WTC11 (cell line): ENCODE data around the gene MAP7. TPM values are rescaled to one million over a fixed set of nuclear protein-coding genes. Genes with fewer than 3 reads are reported as not detected.
A peak's percentile ranks its signal among the peaks of the same experiment; 100 is the strongest.

Source experiments
- ATAC-seq: fragments of 200-7000 bp; cut with Tn5 transposase; 2 replicates; pipeline ENCODE4 v1.10.0; 2021; ENCODE audit warnings: mild to moderate bottlenecking, moderate library complexity
- CTCF ChIA-PET: fragments of 300-600 bp; sonication (Branson Sonifier 250); formaldehyde crosslinking; loops from one replicate; lab custom pipeline; 2021; ENCODE audit warnings: antibody characterized with exemption; lab: Charles Lee
- POLR2A ChIA-PET: fragments of 350-600 bp; sonication (Branson Sonifier 250); formaldehyde crosslinking; loops from one replicate; lab custom pipeline; 2021; ENCODE audit warnings: antibody characterized with exemption; lab: Charles Lee
- DNase-seq: peaks from one replicate; pipeline ENCODE4 v3.0.0; 2021; ENCODE audit warnings: low spot score
- H3K27ac Mint-ChIP-seq: 2 replicates; pipeline ENCODE4 v1.8.0; 2021; ENCODE audit warnings: mixed read lengths
- H3K27me3 Mint-ChIP-seq: 2 replicates; pipeline ENCODE4 v1.8.0; 2021; ENCODE audit warnings: low read depth, mild to moderate bottlenecking, moderate library complexity, mixed read lengths
- H3K36me3 Mint-ChIP-seq: 2 replicates; pipeline ENCODE4 v1.8.0; 2021; ENCODE audit warnings: mixed read lengths
- H3K4me1 Mint-ChIP-seq: 2 replicates; pipeline ENCODE4 v1.8.0; 2022; ENCODE audit warnings: mixed read lengths
- H3K4me3 Mint-ChIP-seq: 2 replicates; pipeline ENCODE4 v1.8.0; 2021; ENCODE audit warnings: mild to moderate bottlenecking, moderate library complexity, mixed read lengths
- H3K9me3 Mint-ChIP-seq: 2 replicates; pipeline ENCODE4 v1.8.0; 2021; ENCODE audit warnings: mixed read lengths
- CREM ChIP-seq: sonication (generic); formaldehyde crosslinking; IDR thresholded peaks from 2 replicates; pipeline ENCODE4 v1.8.1; 2022; ENCODE audit warnings: mild to moderate bottlenecking, missing genetic modification reagents, moderate library complexity
- ETV6 ChIP-seq: sonication (generic); formaldehyde crosslinking; IDR thresholded peaks from 2 replicates; pipeline ENCODE4 v1.8.1; 2022; ENCODE audit warnings: mild to moderate bottlenecking, missing genetic modification reagents
- FOXJ3 ChIP-seq: sonication (generic); formaldehyde crosslinking; IDR thresholded peaks from 2 replicates; pipeline ENCODE4 v1.9.0; 2021; ENCODE audit warnings: missing genetic modification reagents, mild to moderate bottlenecking, borderline replicate concordance
- FOXK1 ChIP-seq: sonication (generic); formaldehyde crosslinking; IDR thresholded peaks from 2 replicates; pipeline ENCODE4 v1.8.0; 2022; ENCODE audit warnings: mild to moderate bottlenecking, moderate library complexity, missing genetic modification reagents
- GABPB1 ChIP-seq: sonication (generic); formaldehyde crosslinking; IDR thresholded peaks from 2 replicates; pipeline ENCODE4 v1.8.1; 2023; ENCODE audit warnings: mild to moderate bottlenecking, missing genetic modification reagents
- HMGA2 ChIP-seq: fragments of 250-450 bp; sonication (Bioruptor Pico); IDR thresholded peaks from 2 replicates; pipeline ENCODE4 v1.4.0; 2021; ENCODE audit warnings: mild to moderate bottlenecking, moderate library complexity
- IRF2 ChIP-seq: sonication (generic); formaldehyde crosslinking; IDR thresholded peaks from 2 replicates; pipeline ENCODE4 v1.8.0; 2022; ENCODE audit warnings: low read depth, missing genetic modification reagents, borderline replicate concordance
- JUN ChIP-seq: sonication (generic); formaldehyde crosslinking; IDR thresholded peaks from 2 replicates; pipeline ENCODE4 v1.8.0; 2023; ENCODE audit warnings: mild to moderate bottlenecking, missing genetic modification reagents
- KAT7 ChIP-seq: sonication (generic); formaldehyde crosslinking; IDR thresholded peaks from 2 replicates; pipeline ENCODE4 v1.8.1; 2023; ENCODE audit warnings: missing genetic modification reagents, mild to moderate bottlenecking, borderline replicate concordance
- MAX ChIP-seq: sonication (generic); formaldehyde crosslinking; IDR thresholded peaks from 2 replicates; pipeline ENCODE4 v1.8.0; 2022; ENCODE audit warnings: mild to moderate bottlenecking, missing genetic modification reagents
- MXD4 ChIP-seq: fragments of 250-450 bp; sonication (Bioruptor Pico); IDR thresholded peaks from 2 replicates; pipeline ENCODE4 v1.8.0; 2021; ENCODE audit warnings: mild to moderate bottlenecking, moderate library complexity, borderline replicate concordance
- RELA ChIP-seq: sonication (generic); formaldehyde crosslinking; IDR thresholded peaks from 2 replicates; pipeline ENCODE4 v1.8.1; 2022; ENCODE audit warnings: missing genetic modification reagents, mild to moderate bottlenecking, borderline replicate concordance
- RORB ChIP-seq: fragments of 250-450 bp; sonication (Bioruptor Pico); IDR thresholded peaks from 2 replicates; pipeline ENCODE4 v1.9.0; 2021; ENCODE audit warnings: mild to moderate bottlenecking
- USF1 ChIP-seq: sonication (generic); formaldehyde crosslinking; IDR thresholded peaks from 2 replicates; pipeline ENCODE4 v1.8.0; 2022; ENCODE audit warnings: mild to moderate bottlenecking, missing genetic modification reagents
- ZBTB21 ChIP-seq: sonication (generic); formaldehyde crosslinking; IDR thresholded peaks from 2 replicates; pipeline ENCODE4 v1.8.1; 2023; ENCODE audit warnings: mild to moderate bottlenecking, missing genetic modification reagents, borderline replicate concordance
- ZNF219 ChIP-seq: sonication (generic); formaldehyde crosslinking; IDR thresholded peaks from 2 replicates; pipeline ENCODE4 v1.8.0; 2023; ENCODE audit warnings: missing genetic modification reagents, mild to moderate bottlenecking, borderline replicate concordance
- ZNF396 ChIP-seq: fragments of 250-450 bp; sonication (Bioruptor Pico); IDR thresholded peaks from 2 replicates; pipeline ENCODE4 v1.8.0; 2021; ENCODE audit warnings: mild to moderate bottlenecking, moderate library complexity, borderline replicate concordance
- ZNF512 ChIP-seq: sonication (generic); formaldehyde crosslinking; IDR thresholded peaks from 2 replicates; pipeline ENCODE4 v1.8.1; 2022; ENCODE audit warnings: missing genetic modification reagents, borderline replicate concordance
- ZSCAN18 ChIP-seq: fragments of 250-450 bp; sonication (Bioruptor Pico); IDR thresholded peaks from 2 replicates; pipeline ENCODE4 v2.1.2; 2022; ENCODE audit warnings: mild to moderate bottlenecking, moderate library complexity
- total RNA-seq: library from RNA; stranded (reverse); gene quantifications from 3 replicates; pipeline ENCODE4 v1.2.3, GENCODE V29; 2021
- TF ChIP-seq, protein P1 (sequence below): sonication (generic); formaldehyde crosslinking; IDR thresholded peaks from 2 replicates; pipeline ENCODE4 v1.8.1; 2023; ENCODE audit warnings: mild to moderate bottlenecking, missing genetic modification reagents, borderline replicate concordance
- TF ChIP-seq, protein P2 (sequence below): sonication (generic); formaldehyde crosslinking; IDR thresholded peaks from 2 replicates; pipeline ENCODE4 v1.8.1; 2022; ENCODE audit warnings: mild to moderate bottlenecking, missing genetic modification reagents, moderate library complexity, borderline replicate concordance
- TF ChIP-seq, protein P3 (sequence below): sonication (generic); formaldehyde crosslinking; IDR thresholded peaks from 2 replicates; pipeline ENCODE4 v1.8.0; 2022; ENCODE audit warnings: mild to moderate bottlenecking, missing genetic modification reagents

MAP7 gene
- total RNA-seq, 1 experiment from 2014 or later = 56.6 TPM

DNA sequence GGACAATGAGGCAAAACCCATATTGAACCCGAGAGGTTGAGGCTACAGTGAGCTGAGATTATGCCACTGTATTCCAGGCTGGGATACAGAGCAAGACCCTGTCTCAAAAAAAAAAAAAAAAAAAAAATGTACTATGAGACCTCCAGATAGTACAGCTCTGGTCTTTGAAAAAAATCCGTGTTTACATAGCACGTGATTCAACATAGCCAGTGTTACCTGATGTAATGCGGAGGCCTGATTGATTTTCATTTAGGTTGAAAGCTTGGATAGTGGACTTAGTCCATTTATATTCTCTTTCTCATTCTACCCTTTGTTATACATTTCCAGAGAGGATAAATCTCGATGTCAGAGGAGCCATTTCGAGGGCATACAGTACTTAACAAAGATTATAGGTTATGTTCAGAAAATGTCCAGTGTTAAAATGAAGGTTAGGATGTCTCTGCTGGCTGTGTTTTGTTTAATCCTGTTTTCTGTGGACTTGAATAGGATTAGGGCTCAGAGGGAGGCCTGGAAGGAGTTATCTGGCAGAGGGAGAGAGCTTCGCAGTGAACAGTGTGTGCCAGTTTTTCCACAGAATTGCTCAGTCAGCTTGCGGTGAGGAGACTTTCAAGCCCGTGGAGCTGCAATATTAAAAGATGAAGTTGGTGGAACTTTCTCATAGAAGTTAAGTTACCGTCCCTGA is 226.7 kb downstream of the MAP7 start:
- Mint-ChIP-seq H3K4me1 (no peaks in the 10 kb centered on the region), H3K36me3 (no peaks in the 10 kb centered on the region), H3K27me3 (no peaks in the 10 kb centered on the region), H3K9me3 (no peaks in the 10 kb centered on the region), H3K4me3 (no peak overlapping the region)
- POLR2A ChIA-PET = no interaction called here
- TF ChIP-seq ZNF512 (CRISPR knock-in tag) (no peak), MAX (CRISPR knock-in tag) (no peak), RORB (CRISPR knock-in tag) (no peak), GABPB1 (peak; percentile 35; the same call in 1 of the 2 replicates), ZSCAN18 (CRISPR knock-in tag) (no peak)
- TF ChIP-seq, all 79 proteins: peak for 1
- DNase-seq (no peak), ATAC-seq (no peak)
- CTCF ChIA-PET = interaction anchor here (1.1 to 1.3 kb wide), 2 partner anchors 9 to 227 kb away, joined by 3 read pairs; partner anchors contain the start of gene MAP7
- no peak overlapping the region for H3K27ac Mint-ChIP-seq

DNA sequence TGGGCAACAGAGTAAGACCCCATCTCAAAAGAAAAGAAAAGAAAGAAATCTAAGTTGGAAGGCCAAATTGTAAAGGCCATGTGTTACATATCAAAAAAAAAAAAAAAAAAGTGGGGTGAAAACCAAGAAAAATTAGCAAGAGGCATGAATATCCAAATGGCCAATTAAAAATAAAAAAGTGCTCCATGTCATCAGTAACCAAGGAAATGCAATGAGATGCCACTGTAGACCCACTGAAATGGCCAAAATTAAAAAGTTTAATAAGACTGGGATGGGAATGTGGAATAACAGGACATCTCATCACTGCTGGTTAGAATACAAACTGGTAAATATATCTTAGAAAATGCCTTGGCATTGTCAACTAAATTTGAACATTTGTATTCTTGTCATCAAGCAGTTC is 230.5 kb downstream of the MAP7 start:
- CTCF ChIA-PET = no interaction called here
- Mint-ChIP-seq H3K4me3 (no peak overlapping the region), H3K9me3 (no peaks in the 10 kb centered on the region)
- POLR2A ChIA-PET = no interaction called here
- DNase-seq = no peak
- TF ChIP-seq FOXK1 (CRISPR knock-in tag) (no peak), FOXJ3 (CRISPR knock-in tag) (no peak), ETV6 (CRISPR knock-in tag) (no peak), JUN (no peak), IRF2 (CRISPR knock-in tag) (no peak)
- TF ChIP-seq, all 79 proteins: peak for 0
- no peak for ATAC-seq
- H3K27ac Mint-ChIP-seq = no peak overlapping the region
- H3K4me1 Mint-ChIP-seq = no peaks in the 10 kb centered on the region
- no peaks in the 10 kb centered on the region for H3K27me3 Mint-ChIP-seq
- no peaks in the 10 kb centered on the region for H3K36me3 Mint-ChIP-seq

DNA sequence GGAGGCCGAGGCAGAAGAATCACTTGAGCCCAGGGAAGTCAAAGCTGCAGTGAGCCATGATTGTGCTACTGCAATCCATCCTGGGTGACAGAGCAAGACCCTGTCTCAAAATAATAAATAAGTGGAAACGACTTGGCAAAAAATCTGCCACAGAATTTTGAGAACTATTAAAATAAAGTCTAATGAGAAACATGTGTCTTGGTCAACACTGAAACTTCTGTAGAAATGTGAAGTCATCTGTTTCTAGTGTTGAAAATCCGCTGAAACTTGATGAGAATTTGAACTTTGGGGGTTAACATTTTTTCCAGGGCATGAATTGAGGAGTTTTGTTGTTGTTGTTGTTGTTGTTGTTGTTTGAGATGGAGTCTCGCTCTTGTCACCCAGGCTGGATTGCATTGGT is 231.5 kb downstream of the MAP7 start:
- no peaks in the 10 kb centered on the region for H3K27me3 Mint-ChIP-seq
- DNase-seq = no peak
- H3K4me1 Mint-ChIP-seq = no peaks in the 10 kb centered on the region
- ChIA-PET POLR2A (no interaction called here), CTCF (interaction anchor here (2.0 to 2.8 kb wide), 4 partner anchors 14 to 232 kb away, joined by 5 to 12 read pairs (median 9); partner anchors contain the start of gene MAP7)
- no peak overlapping the region for H3K4me3 Mint-ChIP-seq
- no peaks in the 10 kb centered on the region for H3K9me3 Mint-ChIP-seq
- no peaks in the 10 kb centered on the region for H3K36me3 Mint-ChIP-seq
- ATAC-seq = no peak
- H3K27ac Mint-ChIP-seq = no peak overlapping the region
- TF ChIP-seq ZNF219 (CRISPR knock-in tag) = no peak
- no peak for TF ChIP-seq JUN
- TF ChIP-seq MXD4 (CRISPR knock-in tag) = no peak
- no peak for TF ChIP-seq USF1
- no peak for TF ChIP-seq KAT7 (CRISPR knock-in tag)
- TF ChIP-seq, protein P1, sequence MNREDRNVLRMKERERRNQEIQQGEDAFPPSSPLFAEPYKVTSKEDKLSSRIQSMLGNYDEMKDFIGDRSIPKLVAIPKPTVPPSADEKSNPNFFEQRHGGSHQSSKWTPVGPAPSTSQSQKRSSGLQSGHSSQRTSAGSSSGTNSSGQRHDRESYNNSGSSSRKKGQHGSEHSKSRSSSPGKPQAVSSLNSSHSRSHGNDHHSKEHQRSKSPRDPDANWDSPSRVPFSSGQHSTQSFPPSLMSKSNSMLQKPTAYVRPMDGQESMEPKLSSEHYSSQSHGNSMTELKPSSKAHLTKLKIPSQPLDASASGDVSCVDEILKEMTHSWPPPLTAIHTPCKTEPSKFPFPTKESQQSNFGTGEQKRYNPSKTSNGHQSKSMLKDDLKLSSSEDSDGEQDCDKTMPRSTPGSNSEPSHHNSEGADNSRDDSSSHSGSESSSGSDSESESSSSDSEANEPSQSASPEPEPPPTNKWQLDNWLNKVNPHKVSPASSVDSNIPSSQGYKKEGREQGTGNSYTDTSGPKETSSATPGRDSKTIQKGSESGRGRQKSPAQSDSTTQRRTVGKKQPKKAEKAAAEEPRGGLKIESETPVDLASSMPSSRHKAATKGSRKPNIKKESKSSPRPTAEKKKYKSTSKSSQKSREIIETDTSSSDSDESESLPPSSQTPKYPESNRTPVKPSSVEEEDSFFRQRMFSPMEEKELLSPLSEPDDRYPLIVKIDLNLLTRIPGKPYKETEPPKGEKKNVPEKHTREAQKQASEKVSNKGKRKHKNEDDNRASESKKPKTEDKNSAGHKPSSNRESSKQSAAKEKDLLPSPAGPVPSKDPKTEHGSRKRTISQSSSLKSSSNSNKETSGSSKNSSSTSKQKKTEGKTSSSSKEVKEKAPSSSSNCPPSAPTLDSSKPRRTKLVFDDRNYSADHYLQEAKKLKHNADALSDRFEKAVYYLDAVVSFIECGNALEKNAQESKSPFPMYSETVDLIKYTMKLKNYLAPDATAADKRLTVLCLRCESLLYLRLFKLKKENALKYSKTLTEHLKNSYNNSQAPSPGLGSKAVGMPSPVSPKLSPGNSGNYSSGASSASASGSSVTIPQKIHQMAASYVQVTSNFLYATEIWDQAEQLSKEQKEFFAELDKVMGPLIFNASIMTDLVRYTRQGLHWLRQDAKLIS (CRISPR knock-in tag) = no peak
- TF ChIP-seq, protein P2, sequence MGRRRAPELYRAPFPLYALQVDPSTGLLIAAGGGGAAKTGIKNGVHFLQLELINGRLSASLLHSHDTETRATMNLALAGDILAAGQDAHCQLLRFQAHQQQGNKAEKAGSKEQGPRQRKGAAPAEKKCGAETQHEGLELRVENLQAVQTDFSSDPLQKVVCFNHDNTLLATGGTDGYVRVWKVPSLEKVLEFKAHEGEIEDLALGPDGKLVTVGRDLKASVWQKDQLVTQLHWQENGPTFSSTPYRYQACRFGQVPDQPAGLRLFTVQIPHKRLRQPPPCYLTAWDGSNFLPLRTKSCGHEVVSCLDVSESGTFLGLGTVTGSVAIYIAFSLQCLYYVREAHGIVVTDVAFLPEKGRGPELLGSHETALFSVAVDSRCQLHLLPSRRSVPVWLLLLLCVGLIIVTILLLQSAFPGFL (CRISPR knock-in tag) = no peak
- no peak for TF ChIP-seq HMGA2 (CRISPR knock-in tag)
- TF ChIP-seq ZNF396 (CRISPR knock-in tag) = no peak
- TF ChIP-seq ZBTB21 (CRISPR knock-in tag) = no peak
- TF ChIP-seq, protein P3, sequence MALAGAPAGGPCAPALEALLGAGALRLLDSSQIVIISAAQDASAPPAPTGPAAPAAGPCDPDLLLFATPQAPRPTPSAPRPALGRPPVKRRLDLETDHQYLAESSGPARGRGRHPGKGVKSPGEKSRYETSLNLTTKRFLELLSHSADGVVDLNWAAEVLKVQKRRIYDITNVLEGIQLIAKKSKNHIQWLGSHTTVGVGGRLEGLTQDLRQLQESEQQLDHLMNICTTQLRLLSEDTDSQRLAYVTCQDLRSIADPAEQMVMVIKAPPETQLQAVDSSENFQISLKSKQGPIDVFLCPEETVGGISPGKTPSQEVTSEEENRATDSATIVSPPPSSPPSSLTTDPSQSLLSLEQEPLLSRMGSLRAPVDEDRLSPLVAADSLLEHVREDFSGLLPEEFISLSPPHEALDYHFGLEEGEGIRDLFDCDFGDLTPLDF = no peak
- no peak for TF ChIP-seq CREM (CRISPR knock-in tag)
- no peak for TF ChIP-seq ETV6 (CRISPR knock-in tag)
- no peak for TF ChIP-seq RELA (CRISPR knock-in tag)
